Cardiac muscle cell (in vitro differentiated cells and primary cell): ENCODE results near the gene LNP1. TPM values are rescaled to one million over a fixed set of nuclear protein-coding genes. Genes with fewer than 3 reads are reported as not detected.
A peak's percentile ranks its signal among the peaks of the same experiment; 100 is the strongest.

Experiments
- DNase-seq, 2 donors: peaks; one replicate each; pipeline versions ENCODE4 v3.0.0 to v3.0.0-alpha.2; 2010 to 2017; ENCODE audit warnings: low read depth in 1 of 2, low spot score in 1 of 2
- H3K27ac ChIP-seq: fragments of 200-600 bp; sonication (generic); 2 replicates; pipeline ENCODE4 v1.5.1; 2016
- H3K27me3 ChIP-seq: fragments of 200-600 bp; sonication (generic); 2 replicates; pipeline ENCODE4 v1.6.0; 2016; ENCODE audit warnings: control low read depth
- H3K36me3 ChIP-seq: fragments of 200-600 bp; sonication (generic); 2 replicates; pipeline ENCODE4 v1.5.1; 2016; ENCODE audit warnings: control low read depth
- H3K4me1 ChIP-seq: fragments of 200-600 bp; sonication (generic); 2 replicates; pipeline ENCODE4 v1.8.1; 2017; ENCODE audit warnings: low read depth, mild to moderate bottlenecking, mixed run types
- H3K4me3 ChIP-seq: fragments of 200-600 bp; sonication (generic); 2 replicates; pipeline ENCODE4 v1.5.1; 2016; ENCODE audit warnings: mild to moderate bottlenecking
- H3K9me3 ChIP-seq: fragments of 200-600 bp; sonication (generic); 2 replicates; pipeline ENCODE4 v1.5.1; 2017; ENCODE audit warnings: low read depth, mild to moderate bottlenecking, control low read depth
- polyA plus RNA-seq: library from polyadenylated mRNA; unstranded; fragments of >200 nt; fragmentation: Nextera tagmentation; extraction: Ambion mirVana; gene quantifications from 2 replicates; pipeline ENCODE4 v1.2.1, GENCODE V29; 2016
- total RNA-seq: library from RNA; depleted of rRNA; stranded (reverse); fragments of >200 nt; gene quantifications from 2 replicates; pipeline ENCODE4 v1.2.3, GENCODE V29; 2016
- TF ChIP-seq, protein P1 (sequence below): IDR thresholded peaks from 2 replicates; pipeline ENCODE4 v1.5.1; 2012; ENCODE audit warnings: low read depth, mild to moderate bottlenecking, low read length

LNP1 gene
- total and polyA plus RNA-seq, 2 experiments from 2014 or later, result 18.3 to 23.1 TPM

DNA sequence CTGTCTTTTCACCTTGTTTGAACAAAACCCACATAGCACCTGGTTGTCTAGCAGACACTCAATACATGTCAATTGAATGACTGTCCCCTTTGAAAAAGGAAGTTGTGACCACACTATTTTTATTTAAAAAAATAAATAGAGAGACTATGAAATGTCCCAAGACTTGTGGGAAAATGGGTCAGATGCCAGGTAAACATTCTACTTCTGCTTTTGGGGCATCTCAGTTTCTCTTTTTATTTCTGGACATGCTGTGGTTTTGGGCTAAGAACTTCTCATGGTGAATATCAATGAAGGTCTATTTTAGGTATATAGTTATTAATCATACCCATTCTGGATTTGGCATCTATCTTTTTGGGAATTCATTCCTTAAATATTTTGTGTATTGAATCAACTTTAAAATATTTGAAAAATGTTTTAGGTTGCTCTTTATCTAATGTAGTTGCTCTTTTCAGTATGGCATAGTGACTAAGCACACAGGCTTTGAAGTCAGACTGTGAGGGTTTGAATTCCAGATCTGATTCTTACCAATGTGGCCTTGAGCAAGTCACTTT is 95.4 kb downstream of the LNP1 start:
- no peaks in the 10 kb centered on the region for H3K27me3 ChIP-seq
- peak in 1 of 2 donors; percentile 74 for DNase-seq
- no peaks in the 10 kb centered on the region for H3K4me1 ChIP-seq
- no peak overlapping the region for H3K27ac ChIP-seq
- TF ChIP-seq, protein P1, sequence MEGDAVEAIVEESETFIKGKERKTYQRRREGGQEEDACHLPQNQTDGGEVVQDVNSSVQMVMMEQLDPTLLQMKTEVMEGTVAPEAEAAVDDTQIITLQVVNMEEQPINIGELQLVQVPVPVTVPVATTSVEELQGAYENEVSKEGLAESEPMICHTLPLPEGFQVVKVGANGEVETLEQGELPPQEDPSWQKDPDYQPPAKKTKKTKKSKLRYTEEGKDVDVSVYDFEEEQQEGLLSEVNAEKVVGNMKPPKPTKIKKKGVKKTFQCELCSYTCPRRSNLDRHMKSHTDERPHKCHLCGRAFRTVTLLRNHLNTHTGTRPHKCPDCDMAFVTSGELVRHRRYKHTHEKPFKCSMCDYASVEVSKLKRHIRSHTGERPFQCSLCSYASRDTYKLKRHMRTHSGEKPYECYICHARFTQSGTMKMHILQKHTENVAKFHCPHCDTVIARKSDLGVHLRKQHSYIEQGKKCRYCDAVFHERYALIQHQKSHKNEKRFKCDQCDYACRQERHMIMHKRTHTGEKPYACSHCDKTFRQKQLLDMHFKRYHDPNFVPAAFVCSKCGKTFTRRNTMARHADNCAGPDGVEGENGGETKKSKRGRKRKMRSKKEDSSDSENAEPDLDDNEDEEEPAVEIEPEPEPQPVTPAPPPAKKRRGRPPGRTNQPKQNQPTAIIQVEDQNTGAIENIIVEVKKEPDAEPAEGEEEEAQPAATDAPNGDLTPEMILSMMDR, result no peak
- no peaks in the 10 kb centered on the region for H3K36me3 ChIP-seq
- H3K4me3 ChIP-seq, result no peak overlapping the region
- no peaks in the 10 kb centered on the region for H3K9me3 ChIP-seq

DNA sequence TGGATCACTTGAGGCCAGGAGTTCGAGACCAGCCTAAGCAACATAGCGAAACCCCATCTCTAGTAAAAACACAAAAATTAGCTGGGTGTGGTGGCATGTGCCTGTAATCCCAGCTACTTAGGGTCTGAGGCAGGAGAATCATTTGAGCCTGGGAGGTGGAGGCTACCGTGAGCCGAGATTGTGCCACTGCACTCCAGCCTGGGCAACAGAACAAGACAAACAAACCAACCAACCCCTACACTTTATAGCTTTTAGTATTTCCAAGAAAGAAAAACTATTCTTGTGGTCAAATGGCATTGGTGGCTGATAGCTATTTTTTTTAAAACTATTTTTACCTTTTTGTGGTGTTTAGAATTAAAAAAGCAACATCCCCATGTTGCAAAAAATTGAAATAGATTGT is 98.3 kb downstream of the LNP1 start:
- Histone ChIP-seq H3K4me3 (no peak overlapping the region), H3K9me3 (no peaks in the 10 kb centered on the region), H3K27ac (no peak overlapping the region), H3K4me1 (no peaks in the 10 kb centered on the region), H3K27me3 (no peaks in the 10 kb centered on the region), H3K36me3 (no peaks in the 10 kb centered on the region)
- TF ChIP-seq, protein P1, result no peak
- no peak for DNase-seq

DNA sequence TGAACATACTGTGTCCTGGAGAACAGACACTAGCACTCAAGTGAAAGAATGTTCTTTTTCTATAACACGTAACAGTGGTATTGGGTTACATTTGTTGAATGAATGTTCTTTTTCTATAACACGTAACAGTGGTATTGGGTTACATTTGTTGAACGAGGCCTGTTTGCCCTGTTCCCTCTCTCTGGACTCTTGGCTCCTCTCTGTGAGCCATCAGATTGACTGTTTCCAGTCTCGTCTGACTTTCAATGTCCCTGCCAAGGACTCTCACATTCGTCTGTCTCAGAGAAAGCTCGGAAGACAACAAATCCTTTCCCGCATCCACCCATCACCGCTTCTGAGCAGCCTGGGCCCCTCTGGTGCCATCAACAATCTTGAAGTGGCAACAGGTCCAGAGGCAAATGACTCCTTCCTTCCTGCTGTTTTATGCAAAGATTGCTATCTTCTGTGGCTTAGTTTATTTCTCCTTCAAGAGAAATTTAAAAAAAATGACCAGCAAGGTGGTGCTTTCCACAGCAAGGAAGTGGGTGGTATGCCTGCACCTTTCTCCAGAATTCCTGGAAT is 99.1 kb downstream of the LNP1 start:
- TF ChIP-seq, protein P1, result no peak
- Histone ChIP-seq H3K4me1 (no peaks in the 10 kb centered on the region), H3K36me3 (no peaks in the 10 kb centered on the region), H3K27me3 (no peaks in the 10 kb centered on the region), H3K4me3 (no peak overlapping the region), H3K9me3 (no peaks in the 10 kb centered on the region), H3K27ac (no peak overlapping the region)
- DNase-seq, result no peak

DNA sequence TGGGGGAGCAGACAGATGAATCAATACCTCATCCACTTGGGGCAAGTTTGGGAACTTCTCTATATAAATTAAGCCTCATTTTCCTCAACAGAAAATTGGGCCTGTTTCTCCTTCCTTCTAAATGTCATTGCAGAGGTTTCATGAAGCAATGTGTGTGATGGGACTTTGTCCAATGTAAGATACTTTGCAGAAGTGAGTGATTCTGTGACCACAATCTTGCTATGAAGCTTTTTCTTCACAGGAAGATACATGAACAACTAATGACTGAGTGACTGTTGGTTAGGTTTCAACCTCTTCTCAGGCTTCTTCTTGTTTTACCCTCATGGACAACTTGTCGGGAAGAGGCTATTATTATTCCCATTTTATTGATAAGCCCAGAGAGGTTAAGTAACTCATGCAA is 102.1 kb downstream of the LNP1 start:
- TF ChIP-seq, protein P1, result no peak

More for the DNA sequence above, 102.1 kb downstream of the LNP1 start:
- H3K9me3 ChIP-seq, result no peaks in the 10 kb centered on the region
- no peak for DNase-seq
- H3K4me3 ChIP-seq, result no peak overlapping the region
- H3K27me3 ChIP-seq, result no peaks in the 10 kb centered on the region
- H3K36me3 ChIP-seq, result no peaks in the 10 kb centered on the region
- no peak overlapping the region for H3K27ac ChIP-seq
- no peaks in the 10 kb centered on the region for H3K4me1 ChIP-seq

Other genes with a start within 250 kb of the LNP1 start
- gene TBC1D23, start 140.5 kb upstream of the LNP1 start, total RNA-seq, result 19.3 and 25.2 TPM in 2 replicates
- gene TBC1D23, start 140.5 kb upstream of the LNP1 start, polyA plus RNA-seq, result 14.4 and 15.3 TPM in 2 replicates
- 35.4 and 38.6 TPM in 2 replicates for gene NIT2, start 66.8 kb upstream of the LNP1 start, total RNA-seq
- 67.4 and 97.9 TPM in 2 replicates for gene NIT2, start 66.8 kb upstream of the LNP1 start, polyA plus RNA-seq
- gene TOMM70, start 450 bp upstream of the LNP1 start, total RNA-seq, result 43.5 and 46.5 TPM in 2 replicates
- 34.3 and 45.1 TPM in 2 replicates for gene TOMM70, start 450 bp upstream of the LNP1 start, polyA plus RNA-seq
- gene TMEM45A, start 91.1 kb downstream of the LNP1 start, total RNA-seq, result 37.6 and 58.0 TPM in 2 replicates
- gene TMEM45A, start 91.1 kb downstream of the LNP1 start, polyA plus RNA-seq, result 90.4 and 96.3 TPM in 2 replicates
- 43.2 and 46.5 TPM in 2 replicates for gene ADGRG7, start 208.1 kb downstream of the LNP1 start, total RNA-seq
- 38.6 and 49.4 TPM in 2 replicates for gene ADGRG7, start 208.1 kb downstream of the LNP1 start, polyA plus RNA-seq